GM19324 (cell line): ENCODE measurements around the gene TNFRSF8.

ENCODE experiments used
- ATAC-seq: cut with Tn5 transposase; IDR thresholded peaks from one replicate; pipeline ENCODE4 v1.9.1; 2021; ENCODE audit warnings: mild to moderate bottlenecking, moderate library complexity; ENCODE audit not compliant: unreplicated experiment, low FRiP score

TNFRSF8 gene

GRCh38 chr1:12152113-12152891 lies 89.2 kb downstream of the TNFRSF8 start:
- peak; percentile 69 for ATAC-seq

- no peak for ATAC-seq
Observed at GRCh38 chr1:12153181-12153785, 90.2 kb downstream of the TNFRSF8 start.

- no peak for ATAC-seq
Observed at GRCh38 chr1:12155328-12155727, 92.2 kb downstream of the TNFRSF8 start.

- no peak for ATAC-seq
Observed at GRCh38 chr1:12157366-12158231, 94.5 kb downstream of the TNFRSF8 start.

- no peak for ATAC-seq
Observed at GRCh38 chr1:12158357-12159092, 95.4 kb downstream of the TNFRSF8 start.

GRCh38 chr1:12159816-12160215 lies 96.7 kb downstream of the TNFRSF8 start:
- no peak for ATAC-seq

GRCh38 chr1:12161324-12161661 lies 98.2 kb downstream of the TNFRSF8 start:
- no peak for ATAC-seq

- ATAC-seq: peak; percentile 73
Observed at GRCh38 chr1:12161662-12162458, 98.8 kb downstream of the TNFRSF8 start.

- no peak for ATAC-seq
Observed at GRCh38 chr1:12162459-12163137, 99.5 kb downstream of the TNFRSF8 start.

- no peak for ATAC-seq
Observed at GRCh38 chr1:12163210-12163609, 100.1 kb downstream of the TNFRSF8 start.

- no peak for ATAC-seq
Observed at GRCh38 chr1:12164210-12164609, 101.1 kb downstream of the TNFRSF8 start.

- no peak for ATAC-seq
Observed at GRCh38 chr1:12165342-12165741, 102.2 kb downstream of the TNFRSF8 start.

- ATAC-seq: peak; percentile 46
Observed at GRCh38 chr1:12166834-12167492, 103.9 kb downstream of the TNFRSF8 start, which contains the start of gene TNFRSF1B. TSS of gene TNFRSF1B (plus strand) at chr1:12166991. CDS start at chr1:12167092, 101 bp downstream.

GRCh38 chr1:12167493-12168429 lies 104.7 kb downstream of the TNFRSF8 start:
- peak; percentile 20 for ATAC-seq

GRCh38 chr1:12168451-12169160 lies 105.5 kb downstream of the TNFRSF8 start:
- no peak for ATAC-seq

- no peak for ATAC-seq
Observed at GRCh38 chr1:12169442-12170135, 106.5 kb downstream of the TNFRSF8 start.
